Psoas muscle (tissue), 8 donors: ENCODE results near the gene CTSO. TPM values are rescaled to one million over a fixed set of nuclear protein-coding genes. Genes with fewer than 3 reads are reported as not detected.

Experiments
- ATAC-seq, 4 donors: fragments of 200-7000 bp; cut with Tn5 transposase; one replicate each; pipeline ENCODE4 v1.9.1; 2020; ENCODE audit warnings: moderate library complexity in 3 of 4, mild to moderate bottlenecking in 2 of 4
- DNase-seq, 2 donors: peaks; one replicate each; pipeline ENCODE4 v3.0.0-alpha.2; 2020
- H3K27ac ChIP-seq: fragments of 200-600 bp; one replicate; pipeline ENCODE4 v1.8.0; 2022
- H3K27me3 ChIP-seq, 3 donors: fragments of 200-600 bp in 1 of 3; one replicate each; pipeline versions ENCODE4 v1.6.1 to v1.8.0; 2013 to 2022; ENCODE audit warnings: low read length in 2 of 3, mild to moderate bottlenecking in 2 of 3, moderate library complexity in 1 of 3; ENCODE audit not compliant: insufficient read depth in 3 of 3
- H3K36me3 ChIP-seq, 2 donors: fragments of 200-600 bp in 1 of 2; one replicate each; pipeline versions ENCODE4 v1.6.1 to v1.8.0; 2013 to 2022; ENCODE audit warnings: low read depth in 1 of 2, mild to moderate bottlenecking in 1 of 2, moderate library complexity in 1 of 2; ENCODE audit not compliant: insufficient read depth in 1 of 2
- H3K4me1 ChIP-seq: fragments of 200-600 bp; one replicate; pipeline ENCODE4 v1.8.0; 2022
- H3K4me3 ChIP-seq: fragments of 200-600 bp; one replicate; pipeline ENCODE4 v1.8.0; 2022; ENCODE audit warnings: mild to moderate bottlenecking
- H3K9me3 ChIP-seq: fragments of 200-600 bp; one replicate; pipeline ENCODE4 v1.8.0; 2022
- WGBS, 3 donors: extraction: QIAGEN DNeasy Blood & Tissue Kit; methylation state at CpG; one replicate each; pipeline versions ENCODE4 v1.1.6 to v1.1.7; 2013; 5-methylcytosine and 5-hydroxymethylcytosine counted together
- intact Hi-C, 2 donors: fragments of 100-400 bp; cut with DNase I; formaldehyde crosslinking; loops; one replicate each; pipeline versions ENCODE4 v1.11.0 to v1.14.2; 2022
- polyA plus RNA-seq, 3 donors: library from polyadenylated mRNA; stranded (reverse); fragments of 200-250 nt; gene quantifications; one replicate each; pipeline ENCODE4 v1.2.3, GENCODE V29; 2013
- total RNA-seq, 4 donors: library from RNA; stranded (reverse); fragmentation: NEBNext Ultra II Directional in 2 of 4; extraction: Animal tissue kit (Norgen Biotek cat#: 25700) in 2 of 4; gene quantifications; one replicate each; pipeline versions ENCODE4 v1.2.1 to v1.2.4, GENCODE V29; 2021 to 2023
- TF ChIP-seq, protein P1 (sequence below): fragments of 200-600 bp; IDR thresholded peaks from one replicate; pipeline ENCODE4 v1.8.0; 2022; ENCODE audit warnings: antibody characterized with exemption
- donor health status: healthy with polysubstance abuse.
- donor health status: DM: no; HTN: no; CAD: no; lungs with moderate emphysema.
- donor health status: Bipolar disorder and iron deficiency.
- donor health status: healthy.
- donor health status: DM: yes; HTN: yes; CAD: no.
- donor health status: DM: no; HTN: no; CAD: no.
- donor health status: DM: no; HTN: no; CAD: no.
- donor health status: DM: yes; HTN: yes; CAD: no.

The CTSO gene
- total and polyA plus RNA-seq, 7 donors = 2.0 to 4.2 (median 3.0) TPM

DNA sequence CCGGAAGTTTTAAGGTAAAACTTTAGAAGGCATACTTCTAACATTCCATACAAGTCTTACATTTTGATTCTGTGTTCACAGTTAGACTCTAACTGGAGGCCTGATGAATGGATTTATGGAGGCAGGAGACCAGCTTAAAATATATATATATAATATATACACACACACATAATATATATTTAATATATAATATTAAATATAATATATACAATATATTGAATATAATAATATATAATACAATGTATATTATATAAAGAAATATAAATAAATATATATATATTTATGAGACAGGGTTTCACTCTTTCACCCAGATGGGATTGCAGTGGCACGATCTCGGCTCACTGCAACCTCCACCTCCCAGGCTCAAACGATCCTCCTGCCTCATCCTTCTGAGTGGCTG is 7.9 kb upstream of the CTSO start:
- 88 to 94% (median 92%) methylated on average over 4 of the region's 4 CpGs for whole genome bisulfite sequencing, 3 donors
- Histone ChIP-seq H3K36me3 (no peaks in the 10 kb centered on the region), H3K9me3 (no peaks in the 10 kb centered on the region), H3K4me3 (no peak overlapping the region), H3K4me1 (no peaks in the 10 kb centered on the region), H3K27me3 (no peaks in the 10 kb centered on the region), H3K27ac (no peak overlapping the region)
- no peak for ATAC-seq
- TF ChIP-seq, protein P1, sequence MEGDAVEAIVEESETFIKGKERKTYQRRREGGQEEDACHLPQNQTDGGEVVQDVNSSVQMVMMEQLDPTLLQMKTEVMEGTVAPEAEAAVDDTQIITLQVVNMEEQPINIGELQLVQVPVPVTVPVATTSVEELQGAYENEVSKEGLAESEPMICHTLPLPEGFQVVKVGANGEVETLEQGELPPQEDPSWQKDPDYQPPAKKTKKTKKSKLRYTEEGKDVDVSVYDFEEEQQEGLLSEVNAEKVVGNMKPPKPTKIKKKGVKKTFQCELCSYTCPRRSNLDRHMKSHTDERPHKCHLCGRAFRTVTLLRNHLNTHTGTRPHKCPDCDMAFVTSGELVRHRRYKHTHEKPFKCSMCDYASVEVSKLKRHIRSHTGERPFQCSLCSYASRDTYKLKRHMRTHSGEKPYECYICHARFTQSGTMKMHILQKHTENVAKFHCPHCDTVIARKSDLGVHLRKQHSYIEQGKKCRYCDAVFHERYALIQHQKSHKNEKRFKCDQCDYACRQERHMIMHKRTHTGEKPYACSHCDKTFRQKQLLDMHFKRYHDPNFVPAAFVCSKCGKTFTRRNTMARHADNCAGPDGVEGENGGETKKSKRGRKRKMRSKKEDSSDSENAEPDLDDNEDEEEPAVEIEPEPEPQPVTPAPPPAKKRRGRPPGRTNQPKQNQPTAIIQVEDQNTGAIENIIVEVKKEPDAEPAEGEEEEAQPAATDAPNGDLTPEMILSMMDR = no peak
- DNase-seq = no peak
- intact Hi-C loops = no loop called here

DNA sequence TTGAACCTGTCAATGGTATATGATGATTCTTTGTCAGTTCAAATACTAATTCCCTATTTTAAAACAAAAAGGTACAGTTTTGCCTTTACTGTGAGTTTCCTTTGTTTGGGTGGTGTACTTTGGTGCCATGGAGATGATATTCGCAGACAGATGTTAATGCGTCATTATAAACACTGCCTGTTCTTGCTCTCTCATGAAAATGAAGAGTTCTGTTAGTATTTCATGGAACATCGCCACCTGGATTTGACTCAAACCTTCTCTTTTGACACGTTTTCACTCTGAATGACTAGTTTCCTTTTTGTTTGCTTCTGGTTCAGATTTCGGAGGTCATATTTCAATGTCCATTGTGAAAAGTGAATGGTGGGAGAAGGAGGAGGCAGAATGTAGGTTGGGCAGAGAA is 6.9 kb upstream of the CTSO start:
- 21 to 30% (median 24%) methylated on average over 5 of the region's 5 CpGs for WGBS, 3 donors
- no peaks in the 10 kb centered on the region for H3K4me1 ChIP-seq
- intact Hi-C loops = no loop called here
- ATAC-seq (no peak), DNase-seq (no peak)
- no peaks in the 10 kb centered on the region for H3K27me3 ChIP-seq
- H3K36me3 ChIP-seq = no peaks in the 10 kb centered on the region
- no peak overlapping the region for H3K4me3 ChIP-seq
- TF ChIP-seq, protein P1 = no peak
- H3K27ac ChIP-seq = no peak overlapping the region
- H3K9me3 ChIP-seq = no peaks in the 10 kb centered on the region

DNA sequence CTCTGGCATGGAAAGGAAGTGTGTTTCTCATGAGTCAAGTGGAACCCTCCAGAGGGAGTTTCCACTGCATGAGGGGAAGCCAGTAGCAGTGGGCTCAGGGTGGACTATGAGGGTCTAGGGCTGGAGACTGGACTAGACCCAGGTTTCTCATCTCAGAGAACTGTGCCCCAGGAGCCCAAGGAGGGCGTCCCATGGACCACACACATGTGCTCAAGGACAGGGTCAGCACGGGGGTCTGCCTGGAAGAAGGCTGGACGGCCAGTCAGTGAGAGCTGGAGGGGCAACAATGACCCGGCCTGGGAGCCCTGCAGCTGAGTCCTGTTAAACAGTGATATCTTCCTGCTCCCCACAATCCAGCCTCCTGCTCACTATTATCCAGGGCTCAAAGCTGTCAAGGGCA is 5.8 kb upstream of the CTSO start:
- H3K27ac ChIP-seq = no peak overlapping the region
- no peaks in the 10 kb centered on the region for H3K9me3 ChIP-seq
- no peak for DNase-seq
- TF ChIP-seq, protein P1 = no peak
- H3K27me3 ChIP-seq = no peaks in the 10 kb centered on the region
- no peak for ATAC-seq
- WGBS, 3 donors = 91 to 96% (median 94%) methylated on average over 4 of the region's 4 CpGs
- H3K36me3 ChIP-seq = no peaks in the 10 kb centered on the region
- intact Hi-C loops = loop anchor here in 1 of 2 donors (10.0 kb wide), 1 partner anchor 555 kb away; no protein-coding TSS in a partner anchor
- no peak overlapping the region for H3K4me3 ChIP-seq
- no peaks in the 10 kb centered on the region for H3K4me1 ChIP-seq

DNA sequence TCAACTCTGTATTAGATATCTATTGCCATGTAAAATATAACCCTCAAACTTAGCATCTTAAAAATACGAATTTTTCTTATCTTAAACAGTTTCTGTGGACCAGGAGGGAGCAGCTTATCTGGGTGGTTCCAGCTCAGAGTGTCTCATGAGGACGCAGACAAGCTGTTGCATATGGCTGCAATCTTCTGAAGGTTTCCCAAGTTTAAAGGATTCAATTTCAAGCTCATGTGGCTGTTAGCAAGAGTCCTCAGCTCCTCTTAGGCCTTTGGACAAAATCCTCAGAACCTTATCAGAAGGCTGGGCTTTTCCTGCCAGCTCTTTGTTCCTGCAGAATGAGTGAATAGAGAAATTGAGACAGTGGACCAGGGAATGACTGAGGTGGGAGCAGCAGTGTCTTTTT is 2.8 kb upstream of the CTSO start:
- DNase-seq = no peak
- H3K4me1 ChIP-seq = no peaks in the 10 kb centered on the region
- no peak overlapping the region for H3K27ac ChIP-seq
- 75 to 89% (median 85%) methylated on average over 2 of the region's 2 CpGs for WGBS, 3 donors
- TF ChIP-seq, protein P1 = no peak
- H3K4me3 ChIP-seq = no peak overlapping the region
- H3K27me3 ChIP-seq = no peaks in the 10 kb centered on the region
- no peaks in the 10 kb centered on the region for H3K9me3 ChIP-seq
- no peaks in the 10 kb centered on the region for H3K36me3 ChIP-seq
- ATAC-seq = no peak
- intact Hi-C loops = loop anchor here in 1 of 2 donors (10.0 kb wide), 1 partner anchor 552 kb away; no protein-coding TSS in a partner anchor

DNA sequence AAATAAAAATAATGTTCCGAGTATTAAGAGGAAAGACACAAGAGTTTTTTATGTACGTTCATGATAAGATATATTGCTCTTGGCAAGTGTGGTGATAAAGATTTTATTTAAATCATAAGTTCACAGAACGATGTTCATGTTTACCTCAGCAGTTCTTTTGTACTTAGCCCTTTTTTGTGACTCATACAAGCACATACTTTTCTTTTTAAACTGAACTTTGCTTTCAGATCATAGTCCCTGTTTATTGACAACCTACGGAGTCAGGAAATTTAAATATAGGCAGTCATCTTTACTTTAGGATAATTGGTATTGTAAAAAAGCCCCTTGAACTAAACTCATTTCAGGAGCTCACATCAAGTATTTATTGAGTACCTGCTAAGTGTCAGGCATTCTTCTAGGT is 1.3 kb upstream of the CTSO start:
- 81 to 88% (median 85%) methylated on average over 4 of the region's 4 CpGs for WGBS, 3 donors
- no peak for ATAC-seq
- no peak for DNase-seq
- no peaks in the 10 kb centered on the region for H3K36me3 ChIP-seq
- intact Hi-C loops = loop anchor here in 1 of 2 donors (5.0 to 10.0 kb wide), 2 partner anchors 143 to 550 kb away; no protein-coding TSS in a partner anchor
- TF ChIP-seq, protein P1 = no peak
- H3K4me1 ChIP-seq = no peaks in the 10 kb centered on the region
- H3K27ac ChIP-seq = no peak overlapping the region
- H3K27me3 ChIP-seq = no peaks in the 10 kb centered on the region
- H3K9me3 ChIP-seq = no peaks in the 10 kb centered on the region
- H3K4me3 ChIP-seq = no peak overlapping the region
